Central memory CD8-positive, alpha-beta T cell (primary cell): ENCODE data around the gene SMIM22.

Source experiments
- ATAC-seq: fragments of 150-1000 bp; cut with Tn5 transposase; replicated peaks from 2 replicates; pipeline ENCODE4 v1.10.0; 2022; ENCODE audit warnings: mild to moderate bottlenecking, moderate FRiP score, moderate number of reproducible peaks; ENCODE audit not compliant: poor library complexity, severe bottlenecking; ENCODE audit errors: extremely low read depth
- DNase-seq, 2 donors: peaks; one replicate each; pipeline ENCODE4 v3.0.0; 2021; ENCODE audit warnings: low spot score in 2 of 2
- H3K27ac Mint-ChIP-seq: one replicate; pipeline ENCODE4 v1.8.0; 2022; ENCODE audit warnings: low read depth, mild to moderate bottlenecking, moderate library complexity, mixed read lengths
- H3K27me3 Mint-ChIP-seq: one replicate; pipeline ENCODE4 v1.8.0; 2022; ENCODE audit warnings: mixed read lengths
- H3K36me3 Mint-ChIP-seq: one replicate; pipeline ENCODE4 v1.8.0; 2022; ENCODE audit warnings: mild to moderate bottlenecking, moderate library complexity, mixed read lengths; ENCODE audit not compliant: insufficient read depth
- H3K4me1 Mint-ChIP-seq: one replicate; pipeline ENCODE4 v1.8.0; 2022; ENCODE audit warnings: mixed read lengths
- H3K4me3 Mint-ChIP-seq: one replicate; pipeline ENCODE4 v1.8.0; 2022; ENCODE audit warnings: mild to moderate bottlenecking, moderate library complexity, mixed read lengths
- H3K9me3 Mint-ChIP-seq: one replicate; pipeline ENCODE4 v1.8.0; 2022; ENCODE audit warnings: mixed read lengths

The SMIM22 gene

GRCh38 chr16:4802659-4803287 lies 7.6 kb downstream of the SMIM22 start:
- Mint-ChIP-seq H3K36me3 (peaks cover 14% of the 10 kb centered on the region), H3K27ac (no peak overlapping the region), H3K27me3 (no peaks in the 10 kb centered on the region), H3K4me1 (peaks cover 12% of the 10 kb centered on the region), H3K9me3 (no peaks in the 10 kb centered on the region), H3K4me3 (peak overlapping the region; percentile 87)
- peak; percentile 81 to 85 for DNase-seq
- peak; percentile 92 for ATAC-seq

GRCh38 chr16:4803401-4803844 lies 8.3 kb downstream of the SMIM22 start:
- H3K4me3 Mint-ChIP-seq = peak overlapping the region; percentile 87
- no peak overlapping the region for H3K27ac Mint-ChIP-seq
- H3K36me3 Mint-ChIP-seq = peaks cover 19% of the 10 kb centered on the region
- H3K9me3 Mint-ChIP-seq = no peaks in the 10 kb centered on the region
- ATAC-seq (no peak), DNase-seq (no peak)
- H3K27me3 Mint-ChIP-seq = no peaks in the 10 kb centered on the region
- peaks cover 12% of the 10 kb centered on the region for H3K4me1 Mint-ChIP-seq

GRCh38 chr16:4803898-4804762 lies 9.0 kb downstream of the SMIM22 start:
- ATAC-seq (no peak), DNase-seq (no peak)
- no peaks in the 10 kb centered on the region for H3K9me3 Mint-ChIP-seq
- H3K27ac Mint-ChIP-seq = no peak overlapping the region
- no peak overlapping the region for H3K4me3 Mint-ChIP-seq
- peaks cover 25% of the 10 kb centered on the region for H3K36me3 Mint-ChIP-seq
- no peaks in the 10 kb centered on the region for H3K27me3 Mint-ChIP-seq
- H3K4me1 Mint-ChIP-seq = peaks cover 12% of the 10 kb centered on the region

GRCh38 chr16:4805231-4805630 lies 10.1 kb downstream of the SMIM22 start:
- ATAC-seq (no peak), DNase-seq (no peak)
- Mint-ChIP-seq H3K36me3 (peaks cover 31% of the 10 kb centered on the region), H3K27me3 (no peaks in the 10 kb centered on the region), H3K27ac (no peak overlapping the region), H3K4me1 (peaks cover 12% of the 10 kb centered on the region), H3K9me3 (no peaks in the 10 kb centered on the region), H3K4me3 (no peak overlapping the region)

GRCh38 chr16:4806280-4806679 lies 11.1 kb downstream of the SMIM22 start:
- Mint-ChIP-seq H3K4me1 (peaks cover 12% of the 10 kb centered on the region), H3K27ac (peak overlapping the region; percentile 17), H3K27me3 (no peaks in the 10 kb centered on the region), H3K36me3 (peaks cover 40% of the 10 kb centered on the region), H3K9me3 (no peaks in the 10 kb centered on the region), H3K4me3 (no peak overlapping the region)
- no peak for DNase-seq
- ATAC-seq = no peak

GRCh38 chr16:4811242-4811641 lies 16.1 kb downstream of the SMIM22 start:
- ATAC-seq = no peak
- no peaks in the 10 kb centered on the region for H3K27me3 Mint-ChIP-seq
- no peak overlapping the region for H3K4me3 Mint-ChIP-seq
- no peak for DNase-seq
- peak overlapping the region; percentile 30 for H3K27ac Mint-ChIP-seq
- H3K4me1 Mint-ChIP-seq = no peaks in the 10 kb centered on the region
- H3K9me3 Mint-ChIP-seq = no peaks in the 10 kb centered on the region
- peaks cover 72% of the 10 kb centered on the region for H3K36me3 Mint-ChIP-seq

GRCh38 chr16:4811773-4812172 lies 16.6 kb downstream of the SMIM22 start:
- ATAC-seq = no peak
- no peak for DNase-seq
- Mint-ChIP-seq H3K36me3 (peaks cover 72% of the 10 kb centered on the region), H3K4me3 (no peak overlapping the region), H3K4me1 (no peaks in the 10 kb centered on the region), H3K9me3 (no peaks in the 10 kb centered on the region), H3K27me3 (no peaks in the 10 kb centered on the region), H3K27ac (peak overlapping the region; percentile 30)

- Mint-ChIP-seq H3K27ac (no peak overlapping the region), H3K9me3 (no peaks in the 10 kb centered on the region), H3K36me3 (peaks cover 75% of the 10 kb centered on the region), H3K4me1 (no peaks in the 10 kb centered on the region), H3K27me3 (no peaks in the 10 kb centered on the region), H3K4me3 (no peak overlapping the region)
- ATAC-seq = no peak
- no peak for DNase-seq
Measured at GRCh38 chr16:4813251-4814003, 18.3 kb downstream of the SMIM22 start.

GRCh38 chr16:4814046-4814445 lies 18.9 kb downstream of the SMIM22 start:
- Mint-ChIP-seq H3K9me3 (no peaks in the 10 kb centered on the region), H3K27ac (no peak overlapping the region), H3K4me1 (peaks cover 4% of the 10 kb centered on the region), H3K36me3 (peaks cover 73% of the 10 kb centered on the region), H3K4me3 (no peak overlapping the region), H3K27me3 (no peaks in the 10 kb centered on the region)
- no peak for ATAC-seq
- DNase-seq = no peak

- Mint-ChIP-seq H3K4me1 (peaks cover 4% of the 10 kb centered on the region), H3K36me3 (peaks cover 72% of the 10 kb centered on the region), H3K27me3 (no peaks in the 10 kb centered on the region), H3K9me3 (no peaks in the 10 kb centered on the region), H3K27ac (no peak overlapping the region), H3K4me3 (no peak overlapping the region)
- DNase-seq (no peak), ATAC-seq (no peak)
Measured at GRCh38 chr16:4814542-4815173, 19.5 kb downstream of the SMIM22 start.

GRCh38 chr16:4820652-4821051 lies 25.5 kb downstream of the SMIM22 start:
- H3K9me3 Mint-ChIP-seq = no peaks in the 10 kb centered on the region
- H3K36me3 Mint-ChIP-seq = peaks cover 63% of the 10 kb centered on the region
- H3K27me3 Mint-ChIP-seq = no peaks in the 10 kb centered on the region
- ATAC-seq = no peak
- H3K4me1 Mint-ChIP-seq = peaks cover 13% of the 10 kb centered on the region
- H3K27ac Mint-ChIP-seq = no peak overlapping the region
- DNase-seq = no peak
- no peak overlapping the region for H3K4me3 Mint-ChIP-seq

- Mint-ChIP-seq H3K36me3 (peaks cover 73% of the 10 kb centered on the region), H3K4me1 (peaks cover 8% of the 10 kb centered on the region), H3K4me3 (no peak overlapping the region), H3K27ac (peak overlapping the region; percentile 36), H3K27me3 (no peaks in the 10 kb centered on the region), H3K9me3 (no peaks in the 10 kb centered on the region)
- ATAC-seq (no peak), DNase-seq (no peak)
Measured at GRCh38 chr16:4825196-4825595, 30.0 kb downstream of the SMIM22 start.
